Suprapubic skin (tissue), 3 donors: ENCODE results near the gene EPHA2.

Source experiments
- EP300 ChIP-seq: sonication (generic); formaldehyde crosslinking; IDR thresholded peaks from one replicate; pipeline ENCODE4 v1.6.1; 2017; ENCODE audit warnings: antibody characterized with exemption
- TF ChIP-seq, protein P1 (sequence below), 2 donors: fragments of 200-600 bp in 1 of 2; fragments of 450-650 bp in 1 of 2; sonication (generic) in 1 of 2; IDR thresholded peaks; one replicate each; pipeline ENCODE4 v1.5.1; 2016 to 2019; ENCODE audit warnings: antibody characterized with exemption in 2 of 2, mild to moderate bottlenecking in 1 of 2, moderate library complexity in 1 of 2

- TF ChIP-seq, protein P1, sequence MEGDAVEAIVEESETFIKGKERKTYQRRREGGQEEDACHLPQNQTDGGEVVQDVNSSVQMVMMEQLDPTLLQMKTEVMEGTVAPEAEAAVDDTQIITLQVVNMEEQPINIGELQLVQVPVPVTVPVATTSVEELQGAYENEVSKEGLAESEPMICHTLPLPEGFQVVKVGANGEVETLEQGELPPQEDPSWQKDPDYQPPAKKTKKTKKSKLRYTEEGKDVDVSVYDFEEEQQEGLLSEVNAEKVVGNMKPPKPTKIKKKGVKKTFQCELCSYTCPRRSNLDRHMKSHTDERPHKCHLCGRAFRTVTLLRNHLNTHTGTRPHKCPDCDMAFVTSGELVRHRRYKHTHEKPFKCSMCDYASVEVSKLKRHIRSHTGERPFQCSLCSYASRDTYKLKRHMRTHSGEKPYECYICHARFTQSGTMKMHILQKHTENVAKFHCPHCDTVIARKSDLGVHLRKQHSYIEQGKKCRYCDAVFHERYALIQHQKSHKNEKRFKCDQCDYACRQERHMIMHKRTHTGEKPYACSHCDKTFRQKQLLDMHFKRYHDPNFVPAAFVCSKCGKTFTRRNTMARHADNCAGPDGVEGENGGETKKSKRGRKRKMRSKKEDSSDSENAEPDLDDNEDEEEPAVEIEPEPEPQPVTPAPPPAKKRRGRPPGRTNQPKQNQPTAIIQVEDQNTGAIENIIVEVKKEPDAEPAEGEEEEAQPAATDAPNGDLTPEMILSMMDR (IDR thresholded peaks at IDR 0.05) = no peak
- no peak for TF ChIP-seq EP300
Observed at GRCh38 chr1:16170283-16170673, 14.4 kb upstream of the EPHA2 start.
